GM19397 (cell line): ENCODE measurements around the gene ZNF75A.

Source experiments
- ATAC-seq: cut with Tn5 transposase; IDR thresholded peaks from one replicate; pipeline ENCODE4 v1.9.1; 2021; ENCODE audit warnings: mild to moderate bottlenecking, moderate library complexity; ENCODE audit not compliant: unreplicated experiment

ZNF75A gene

GRCh38 chr16:3285131-3285530, 20.2 kb upstream of the ZNF75A start:
- no peak for ATAC-seq

GRCh38 chr16:3289998-3290673, 15.2 kb upstream of the ZNF75A start:
- no peak for ATAC-seq

- no peak for ATAC-seq
Measured at GRCh38 chr16:3292604-3293003, 12.7 kb upstream of the ZNF75A start.

GRCh38 chr16:3295209-3295608, 10.1 kb upstream of the ZNF75A start:
- no peak for ATAC-seq

- ATAC-seq = no peak
Measured at GRCh38 chr16:3295783-3296182, 9.5 kb upstream of the ZNF75A start.

- ATAC-seq = no peak
Measured at GRCh38 chr16:3304370-3304769, 927 bp upstream of the ZNF75A start.

- ATAC-seq = no peak
Measured at GRCh38 chr16:3306078-3306477, 781 bp downstream of the ZNF75A start.

- ATAC-seq = no peak
Measured at GRCh38 chr16:3311496-3311895, 6.2 kb downstream of the ZNF75A start.

- ATAC-seq = no peak
Measured at GRCh38 chr16:3317315-3317999, 12.2 kb downstream of the ZNF75A start.

- no peak for ATAC-seq
Measured at GRCh38 chr16:3321816-3322215, 16.5 kb downstream of the ZNF75A start.

- no peak for ATAC-seq
Measured at GRCh38 chr16:3327514-3327913, 22.2 kb downstream of the ZNF75A start.

GRCh38 chr16:3328104-3328503, 22.8 kb downstream of the ZNF75A start:
- ATAC-seq = no peak

GRCh38 chr16:3328643-3329042, 23.3 kb downstream of the ZNF75A start:
- ATAC-seq = no peak

GRCh38 chr16:3346041-3346440, 40.7 kb downstream of the ZNF75A start:
- no peak for ATAC-seq

- ATAC-seq = no peak
Measured at GRCh38 chr16:3347586-3347985, 42.3 kb downstream of the ZNF75A start.

- ATAC-seq = no peak
Measured at GRCh38 chr16:3348547-3349167, 43.4 kb downstream of the ZNF75A start.

- ATAC-seq = no peak
Measured at GRCh38 chr16:3349175-3349574, 43.9 kb downstream of the ZNF75A start.

- ATAC-seq = no peak
Measured at GRCh38 chr16:3355589-3355988, 50.3 kb downstream of the ZNF75A start, which contains the start of gene OR2C1. Gene OR2C1 (plus strand): TSS chr16:3355889. CDS start chr16:3355941, 52 bp downstream.

- ATAC-seq = no peak
Measured at GRCh38 chr16:3356118-3356517, 50.8 kb downstream of the ZNF75A start.

GRCh38 chr16:3358871-3359270, 53.6 kb downstream of the ZNF75A start:
- ATAC-seq = no peak

GRCh38 chr16:3362931-3363330, 57.6 kb downstream of the ZNF75A start:
- ATAC-seq = no peak

- no peak for ATAC-seq
Measured at GRCh38 chr16:3363793-3364192, 58.5 kb downstream of the ZNF75A start.
